ENCODE measurements around the gene COL18A1.

COL18A1 gene

DNA sequence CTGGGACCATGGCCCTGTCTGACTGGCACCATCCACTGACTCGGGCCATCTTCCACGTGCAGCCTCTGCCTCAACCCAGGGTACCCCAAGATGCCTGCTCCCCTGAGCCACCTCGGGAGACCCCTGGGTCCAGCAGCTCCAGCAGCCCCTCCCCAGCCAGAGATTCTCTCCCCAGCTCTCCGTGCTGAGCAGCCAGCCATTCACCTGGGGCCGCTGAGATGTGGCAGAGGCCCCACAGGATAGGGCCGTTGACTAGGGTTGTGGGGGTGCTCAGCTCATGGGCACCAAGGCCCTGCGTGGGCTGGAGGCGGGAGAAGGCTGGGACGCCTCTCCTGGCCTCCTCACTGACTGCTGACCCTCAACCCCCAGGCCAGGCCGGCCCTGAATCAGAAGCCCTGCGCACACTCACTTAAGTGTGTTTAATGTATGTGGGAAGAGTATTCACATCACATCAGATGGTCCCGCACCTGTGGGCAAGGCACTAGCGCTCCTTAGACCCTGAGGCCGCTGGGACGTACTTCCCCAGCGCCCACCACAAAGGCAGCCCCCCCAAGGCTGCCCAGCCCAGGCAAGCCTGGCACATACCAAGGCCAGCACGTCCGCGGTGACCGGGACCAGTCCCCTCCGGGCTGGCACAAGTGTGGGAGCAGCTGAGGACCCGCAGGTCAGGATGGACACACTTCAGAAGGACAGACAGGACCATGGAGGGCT is 109.5 kb downstream of the COL18A1 start:
- Histone ChIP-seq H3K27ac (ENCODE audit: low read depth, low read length) (no peak overlapping the region), H3K36me3 (ENCODE audit: insufficient read depth, low read length) (peaks cover 51% of the 10 kb centered on the region), H3K9ac (ENCODE audit: low read depth, low read length) (no peak overlapping the region), H3K4me1 (ENCODE audit: insufficient read depth, low read length) (no peaks in the 10 kb centered on the region), H3K27me3 (ENCODE audit: insufficient read depth, low read length) (no peaks in the 10 kb centered on the region), H3K4me3 (ENCODE audit: low read length) (no peak overlapping the region), H3K9me3 (ENCODE audit: insufficient read depth, low read depth, low read length) (peaks cover 17% of the 10 kb centered on the region)
- WGBS: 90% methylated on average over 22 of the region's 22 CpGs

DNA sequence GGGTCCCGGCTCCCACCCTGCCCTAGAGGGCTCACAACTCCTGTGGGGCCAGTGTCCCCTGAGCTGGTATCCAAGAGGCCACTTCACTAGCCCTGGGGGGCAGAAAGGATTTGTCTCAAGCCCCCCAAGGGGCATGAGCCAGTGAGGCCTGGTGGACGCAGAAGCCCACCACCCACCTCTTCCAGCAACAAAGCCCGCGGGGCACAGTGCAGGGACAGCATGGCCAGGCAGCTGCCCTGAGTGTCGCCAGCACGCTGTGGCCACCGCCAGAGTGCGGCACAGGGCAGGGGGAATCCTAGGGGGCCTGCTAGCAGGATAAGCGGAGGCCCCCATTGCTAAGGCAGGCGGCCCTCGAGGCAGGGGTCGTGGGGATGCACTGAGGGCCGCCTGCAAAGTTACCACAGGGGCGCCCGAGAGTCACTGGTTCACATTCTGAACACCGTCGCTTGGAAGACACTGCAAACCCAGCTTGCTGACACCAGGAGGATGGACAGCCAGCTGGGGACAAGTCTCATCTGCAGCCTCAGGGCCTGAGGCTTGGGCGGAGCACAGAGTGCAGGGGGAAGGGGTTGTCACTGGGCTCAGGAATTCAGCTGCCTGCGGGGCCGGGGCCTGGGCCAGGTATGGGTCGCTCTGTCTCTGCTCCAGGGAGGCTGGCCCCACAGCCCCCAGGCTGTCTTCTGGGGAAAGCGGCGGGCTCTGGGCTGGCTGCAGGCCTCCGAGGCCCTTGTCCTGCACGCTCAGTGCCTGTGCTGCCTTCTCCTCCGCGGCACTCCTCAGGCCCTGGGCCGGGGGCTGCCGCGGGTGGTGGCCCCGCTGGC is 110.5 kb downstream of the COL18A1 start:
- H3K27ac ChIP-seq (ENCODE audit: low read depth, low read length): no peak overlapping the region
- peaks cover 60% of the 10 kb centered on the region for H3K36me3 ChIP-seq (ENCODE audit: insufficient read depth, low read length)
- H3K4me1 ChIP-seq (ENCODE audit: insufficient read depth, low read length): no peaks in the 10 kb centered on the region
- no peaks in the 10 kb centered on the region for H3K27me3 ChIP-seq (ENCODE audit: insufficient read depth, low read length)
- WGBS: 90% methylated on average over 31 of the region's 31 CpGs
- H3K9ac ChIP-seq (ENCODE audit: low read depth, low read length): no peak overlapping the region
- no peak overlapping the region for H3K4me3 ChIP-seq (ENCODE audit: low read length)
- peaks cover 27% of the 10 kb centered on the region for H3K9me3 ChIP-seq (ENCODE audit: insufficient read depth, low read depth, low read length)

DNA sequence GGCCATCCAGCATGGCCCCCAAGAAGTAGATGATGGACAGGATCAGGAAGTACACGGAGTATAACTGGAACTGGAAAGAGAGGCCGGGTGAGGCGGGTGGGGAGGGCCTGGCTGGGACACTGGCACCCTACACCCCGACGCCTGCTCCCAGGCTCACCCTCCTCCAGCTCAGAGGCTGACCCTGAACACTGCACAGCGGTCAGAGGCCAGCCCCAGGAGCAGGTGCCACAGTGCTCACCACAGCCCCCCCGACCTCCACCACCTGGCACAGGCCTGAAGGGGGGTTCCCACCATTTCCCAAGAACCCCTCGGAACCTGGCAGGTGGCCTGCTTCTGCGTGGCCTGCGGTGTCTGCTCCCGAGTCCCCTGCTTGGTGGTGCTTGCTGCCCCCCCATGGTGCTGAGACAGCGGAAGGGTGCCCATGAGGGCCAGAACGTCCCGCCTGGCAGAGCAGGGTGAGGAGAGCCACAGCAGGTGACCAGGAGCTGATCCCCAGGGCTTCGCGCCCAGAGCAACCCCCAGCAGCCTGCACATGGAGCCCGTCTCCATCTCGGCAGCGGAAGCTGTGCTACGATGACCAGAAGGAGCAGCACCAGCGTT is 111.2 kb downstream of the COL18A1 start:
- Histone ChIP-seq H3K27ac (ENCODE audit: low read depth, low read length) (no peak overlapping the region), H3K9me3 (ENCODE audit: insufficient read depth, low read depth, low read length) (peaks cover 34% of the 10 kb centered on the region), H3K4me3 (ENCODE audit: low read length) (no peak overlapping the region), H3K4me1 (ENCODE audit: insufficient read depth, low read length) (no peaks in the 10 kb centered on the region), H3K36me3 (ENCODE audit: insufficient read depth, low read length) (peaks cover 63% of the 10 kb centered on the region), H3K27me3 (ENCODE audit: insufficient read depth, low read length) (no peaks in the 10 kb centered on the region), H3K9ac (ENCODE audit: low read depth, low read length) (no peak overlapping the region)
- WGBS: 94% methylated on average over 21 of the region's 21 CpGs

DNA sequence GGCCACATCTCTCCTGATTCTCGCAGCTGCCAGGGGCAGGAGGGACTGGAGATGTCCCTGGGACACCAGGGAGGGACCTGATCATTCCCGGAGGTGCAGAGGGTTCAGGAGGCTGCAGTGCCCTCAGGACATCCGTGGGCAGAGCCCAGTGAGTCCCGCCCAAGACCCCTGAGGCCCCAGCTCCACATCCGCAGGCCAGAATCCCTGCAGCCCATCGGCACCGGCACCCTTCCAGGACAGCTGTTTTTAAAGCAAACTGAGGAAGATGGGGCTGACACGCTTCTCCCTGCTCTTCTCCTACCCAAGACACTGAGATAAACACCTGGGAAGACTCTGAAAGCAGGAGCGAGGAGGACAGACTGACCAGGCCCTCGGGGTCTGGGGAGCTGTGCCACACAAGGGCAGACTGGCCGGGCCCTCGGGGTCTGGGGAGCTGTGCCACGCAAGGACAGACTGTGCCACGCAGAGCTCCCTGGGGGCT is 111.7 kb downstream of the COL18A1 start:
- H3K4me1 ChIP-seq (ENCODE audit: insufficient read depth, low read length): no peaks in the 10 kb centered on the region
- WGBS: 89% methylated on average over 14 of the region's 14 CpGs

DNA sequence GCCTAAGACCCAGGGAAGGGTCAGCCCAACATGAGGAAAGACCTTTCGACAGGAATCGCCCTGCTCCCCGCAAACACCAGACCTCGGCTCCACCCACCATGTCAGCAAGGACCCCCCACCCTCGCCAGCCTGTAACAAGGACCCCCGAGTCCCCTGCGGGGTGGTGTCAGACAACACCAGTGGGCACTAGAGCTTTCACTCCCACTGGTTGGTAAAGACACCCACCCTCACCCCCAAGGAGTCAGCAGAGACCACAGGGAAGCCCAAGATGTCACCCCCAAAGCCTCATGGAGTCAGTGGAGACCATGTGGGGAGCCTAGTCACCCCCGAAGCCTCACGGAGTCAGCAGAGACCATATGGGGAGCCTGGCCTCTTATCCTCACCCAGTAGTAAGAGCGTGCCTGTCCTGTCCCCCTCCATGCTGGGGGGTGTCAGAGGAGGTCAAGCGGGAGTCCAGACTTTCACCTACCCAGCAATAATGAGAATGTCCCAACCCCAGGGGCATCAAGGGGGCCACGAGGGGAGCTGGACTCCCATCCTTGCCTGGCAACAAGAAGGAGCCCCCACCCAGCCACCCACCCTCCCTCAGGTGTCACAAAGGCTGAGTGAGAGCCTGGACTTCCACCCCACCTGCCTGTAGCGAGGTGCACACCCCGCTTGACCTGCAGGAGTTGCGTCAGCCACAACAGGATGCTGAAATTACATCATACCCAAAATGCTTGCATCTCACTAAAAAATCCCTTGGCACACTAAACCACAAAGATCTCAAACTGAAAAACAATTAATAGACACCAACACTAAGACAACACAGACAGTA is 112.5 kb downstream of the COL18A1 start:
- Histone ChIP-seq H3K9ac (ENCODE audit: low read depth, low read length) (no peak overlapping the region), H3K36me3 (ENCODE audit: insufficient read depth, low read length) (peaks cover 66% of the 10 kb centered on the region), H3K4me1 (ENCODE audit: insufficient read depth, low read length) (no peaks in the 10 kb centered on the region), H3K27ac (ENCODE audit: low read depth, low read length) (no peak overlapping the region), H3K4me3 (ENCODE audit: low read length) (no peak overlapping the region), H3K27me3 (ENCODE audit: insufficient read depth, low read length) (no peaks in the 10 kb centered on the region), H3K9me3 (ENCODE audit: insufficient read depth, low read depth, low read length) (peaks cover 44% of the 10 kb centered on the region)
- WGBS: 97% methylated on average over 15 of the region's 15 CpGs

More for the DNA sequence above, 111.7 kb downstream of the COL18A1 start:
- H3K9me3 ChIP-seq (ENCODE audit: insufficient read depth, low read depth, low read length): peaks cover 39% of the 10 kb centered on the region
- H3K4me3 ChIP-seq (ENCODE audit: low read length): no peak overlapping the region
- peaks cover 63% of the 10 kb centered on the region for H3K36me3 ChIP-seq (ENCODE audit: insufficient read depth, low read length)
- H3K9ac ChIP-seq (ENCODE audit: low read depth, low read length): no peak overlapping the region
- no peak overlapping the region for H3K27ac ChIP-seq (ENCODE audit: low read depth, low read length)
- H3K27me3 ChIP-seq (ENCODE audit: insufficient read depth, low read length): no peaks in the 10 kb centered on the region

DNA sequence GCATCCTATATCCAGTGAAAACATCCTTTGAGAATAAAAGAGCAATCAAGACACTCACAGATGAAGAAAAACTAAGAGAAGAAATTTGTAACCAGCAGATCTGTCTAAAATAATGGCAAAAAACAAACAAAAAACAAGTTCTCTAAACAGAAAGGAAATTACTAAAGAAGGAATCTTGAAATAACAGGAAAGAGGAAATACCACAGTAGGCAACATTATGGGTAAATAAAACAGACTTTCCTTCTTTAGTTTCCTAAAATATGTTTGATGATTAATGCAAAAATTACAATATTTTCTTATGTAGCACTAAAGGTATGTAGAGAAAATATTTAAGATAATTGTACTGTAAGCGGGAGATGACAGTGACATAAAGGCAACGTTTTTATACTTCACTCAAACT is 113.8 kb downstream of the COL18A1 start:
- H3K4me3 ChIP-seq (ENCODE audit: low read length): no peak overlapping the region
- no CpG with 5 or more reads among the region's 2 CpGs for WGBS
- H3K4me1 ChIP-seq (ENCODE audit: insufficient read depth, low read length): no peaks in the 10 kb centered on the region
- no peak overlapping the region for H3K27ac ChIP-seq (ENCODE audit: low read depth, low read length)
- H3K36me3 ChIP-seq (ENCODE audit: insufficient read depth, low read length): peaks cover 63% of the 10 kb centered on the region
- H3K9me3 ChIP-seq (ENCODE audit: insufficient read depth, low read depth, low read length): peaks cover 44% of the 10 kb centered on the region
- H3K27me3 ChIP-seq (ENCODE audit: insufficient read depth, low read length): no peaks in the 10 kb centered on the region
- H3K9ac ChIP-seq (ENCODE audit: low read depth, low read length): no peak overlapping the region

DNA sequence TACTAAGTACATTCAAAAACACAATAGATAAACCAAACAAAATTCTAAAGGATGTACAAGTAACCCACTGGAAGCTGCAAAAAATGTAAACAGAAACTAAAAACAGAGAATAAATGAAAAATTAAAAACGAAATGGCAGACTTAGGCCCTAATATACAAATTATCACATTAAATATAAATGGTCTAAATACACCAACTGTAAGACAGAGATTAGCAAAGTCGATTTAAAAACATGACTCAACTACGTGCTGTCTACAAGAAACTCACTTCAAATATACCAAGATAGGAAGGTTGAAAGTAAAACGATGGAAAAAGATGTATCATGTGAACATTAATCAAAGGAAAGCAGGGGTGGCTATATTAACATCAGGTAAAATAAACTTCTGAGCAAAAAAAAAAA is 114.2 kb downstream of the COL18A1 start:
- H3K9me3 ChIP-seq (ENCODE audit: insufficient read depth, low read depth, low read length): peaks cover 44% of the 10 kb centered on the region
- no peak overlapping the region for H3K9ac ChIP-seq (ENCODE audit: low read depth, low read length)
- H3K4me1 ChIP-seq (ENCODE audit: insufficient read depth, low read length): no peaks in the 10 kb centered on the region
- H3K4me3 ChIP-seq (ENCODE audit: low read length): no peak overlapping the region
- no peaks in the 10 kb centered on the region for H3K27me3 ChIP-seq (ENCODE audit: insufficient read depth, low read length)
- no peak overlapping the region for H3K27ac ChIP-seq (ENCODE audit: low read depth, low read length)
- no CpG with 5 or more reads among the region's 4 CpGs for WGBS
- H3K36me3 ChIP-seq (ENCODE audit: insufficient read depth, low read length): peaks cover 63% of the 10 kb centered on the region

DNA sequence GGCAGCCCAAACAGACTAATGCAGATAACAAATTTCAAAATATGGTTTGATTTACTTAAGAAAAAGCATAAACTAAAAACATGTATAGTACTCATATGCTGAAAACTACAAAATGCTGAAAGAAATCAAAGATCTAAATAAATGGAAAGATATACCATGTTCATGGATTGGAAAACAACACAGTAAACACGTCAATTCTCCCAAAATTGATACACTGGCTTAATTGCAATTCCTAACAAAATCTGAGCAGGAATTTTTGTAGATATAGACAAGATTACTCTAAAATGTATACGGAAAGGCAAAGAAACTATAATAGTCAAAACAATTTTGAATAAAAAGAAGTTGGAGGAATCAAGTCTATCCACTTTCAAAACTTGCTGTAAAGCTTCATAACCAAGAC is 116.3 kb downstream of the COL18A1 start:
- H3K27me3 ChIP-seq (ENCODE audit: insufficient read depth, low read length): no peaks in the 10 kb centered on the region
- peaks cover 66% of the 10 kb centered on the region for H3K36me3 ChIP-seq (ENCODE audit: insufficient read depth, low read length)
- peaks cover 44% of the 10 kb centered on the region for H3K9me3 ChIP-seq (ENCODE audit: insufficient read depth, low read depth, low read length)
- WGBS: 100% methylated on average over 1 of the region's 2 CpGs
- no peak overlapping the region for H3K9ac ChIP-seq (ENCODE audit: low read depth, low read length)
- no peak overlapping the region for H3K4me3 ChIP-seq (ENCODE audit: low read length)
- no peaks in the 10 kb centered on the region for H3K4me1 ChIP-seq (ENCODE audit: insufficient read depth, low read length)
- no peak overlapping the region for H3K27ac ChIP-seq (ENCODE audit: low read depth, low read length)

DNA sequence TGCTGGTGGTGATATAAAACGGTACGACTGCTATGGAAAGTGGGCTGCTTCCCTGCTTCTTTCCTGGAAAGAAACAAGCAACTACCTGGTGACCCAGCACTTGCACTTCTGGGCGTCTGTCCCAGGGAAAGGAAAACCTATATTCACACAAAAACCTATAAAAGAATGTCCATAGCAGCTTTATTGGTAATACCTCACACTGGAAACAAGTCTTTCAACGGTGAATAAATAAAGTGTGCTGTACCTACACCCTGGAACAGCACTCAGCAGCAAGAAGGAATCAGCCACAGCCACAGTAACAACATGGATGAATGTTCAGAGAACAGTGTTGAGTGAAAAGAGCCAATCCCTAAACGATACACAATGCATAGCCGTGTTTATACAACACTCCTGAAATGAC is 117.4 kb downstream of the COL18A1 start:
- Histone ChIP-seq H3K9ac (ENCODE audit: low read depth, low read length) (no peak overlapping the region), H3K9me3 (ENCODE audit: insufficient read depth, low read depth, low read length) (peaks cover 44% of the 10 kb centered on the region), H3K27ac (ENCODE audit: low read depth, low read length) (no peak overlapping the region), H3K27me3 (ENCODE audit: insufficient read depth, low read length) (no peaks in the 10 kb centered on the region), H3K36me3 (ENCODE audit: insufficient read depth, low read length) (peaks cover 59% of the 10 kb centered on the region), H3K4me1 (ENCODE audit: insufficient read depth, low read length) (no peaks in the 10 kb centered on the region), H3K4me3 (ENCODE audit: low read length) (no peak overlapping the region)
- 96% methylated on average over 6 of the region's 6 CpGs for WGBS

DNA sequence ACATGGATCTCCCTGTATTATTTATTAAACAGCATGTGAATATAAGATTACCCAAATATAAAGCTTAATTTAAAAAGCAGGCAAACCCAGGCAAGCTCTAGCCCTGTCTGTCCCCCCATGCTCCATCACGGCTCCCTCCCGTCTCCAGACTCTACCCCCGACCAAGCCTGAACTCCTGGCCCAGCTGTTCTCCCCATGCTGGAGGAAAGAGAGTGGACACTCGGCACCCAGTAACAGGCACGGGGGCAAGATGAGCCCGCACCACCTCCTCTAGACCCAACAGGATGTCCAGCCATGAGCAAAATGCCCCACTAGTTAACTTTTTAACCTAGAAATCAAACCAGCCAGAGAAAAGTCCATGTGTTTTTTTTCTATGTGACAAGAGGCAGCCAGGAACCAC is 118.0 kb downstream of the COL18A1 start:
- Histone ChIP-seq H3K9ac (ENCODE audit: low read depth, low read length) (no peak overlapping the region), H3K27ac (ENCODE audit: low read depth, low read length) (no peak overlapping the region), H3K4me3 (ENCODE audit: low read length) (no peak overlapping the region), H3K9me3 (ENCODE audit: insufficient read depth, low read depth, low read length) (peaks cover 42% of the 10 kb centered on the region), H3K27me3 (ENCODE audit: insufficient read depth, low read length) (no peaks in the 10 kb centered on the region), H3K36me3 (ENCODE audit: insufficient read depth, low read length) (peaks cover 56% of the 10 kb centered on the region), H3K4me1 (ENCODE audit: insufficient read depth, low read length) (no peaks in the 10 kb centered on the region)
- WGBS: 91% methylated on average over 6 of the region's 6 CpGs
